Measurements from ENCODE around the gene HIP1R. TPM values are rescaled to one million over a fixed set of nuclear protein-coding genes. Genes with fewer than 3 reads are reported as not detected.

Gene HIP1R
- total and polyA plus RNA-seq, 10 of the 15 experiments (the other 5 are each of a cell fraction or from before 2014, with no cell fraction given), result 0.18 to 27.7 (median 11.7) TPM

- Histone ChIP-seq H3K36me3 (ENCODE audit: control insufficient read depth in 2 of 2, insufficient read depth in 2 of 2, low read length in 1 of 2) (no peaks in the 10 kb centered on the region), H3K4me1 (ENCODE audit: control insufficient read depth, insufficient read depth, low read length) (no peaks in the 10 kb centered on the region), H3K9ac (ENCODE audit: control insufficient read depth, insufficient read depth, low read length) (no peak overlapping the region), H2AFZ (ENCODE audit: control insufficient read depth, low read depth, low read length) (no peak overlapping the region), H3K4me3 (no peak overlapping the region), H3K4me2 (ENCODE audit: control insufficient read depth, insufficient read depth) (no peak overlapping the region), H3K27me3 (replicated peaks in 1 of 2; ENCODE audit: control insufficient read depth in 2 of 2, insufficient read depth in 2 of 2, low read length in 1 of 2) (no peaks in the 10 kb centered on the region), H3K27ac (ENCODE audit: control insufficient read depth, insufficient read depth) (no peak overlapping the region), H4K20me1 (ENCODE audit: control insufficient read depth, insufficient read depth) (no peaks in the 10 kb centered on the region), H3K9me3 (replicated peaks; ENCODE audit: control insufficient read depth, insufficient read depth, low read length) (no peaks in the 10 kb centered on the region), H3K79me2 (ENCODE audit: control insufficient read depth, insufficient read depth, low read length) (no peaks in the 10 kb centered on the region)
- ChIA-PET CTCF (no interaction called here), POLR2A (no interaction called here), RAD21 (ENCODE audit: unreplicated experiment) (no interaction called here), SMC1A (ENCODE audit: uncharacterized antibody, unreplicated experiment) (interaction anchor here (0.6 to 1.6 kb wide), 2 partner anchors 18 to 38 kb away, joined by 3 read pairs; no protein-coding TSS in a partner anchor)
- DNase-seq (ENCODE audit: low read depth, low spot score), result no peak
- ATAC-seq, result no peak
- in situ Hi-C loops (cut with MboI) (no loop called here), intact Hi-C loops (cut with micrococcal nuclease; ENCODE audit: unreplicated experiment) (no loop called here)
- BruUV-seq (replicated peaks), result no TSS peak
- no peak for FAIRE-seq
- WGBS (ENCODE audit: insufficient coverage, insufficient replicate concordance, low lambda C conversion rate, missing lambda C conversion rate), result 64% methylated on average over 6 of the region's 6 CpGs
- no peak for TF ChIP-seq RFX5 (IDR thresholded peaks at IDR 0.05; ENCODE audit: low read depth, low read length)
- no peak for TF ChIP-seq YBX1 (IDR thresholded peaks at IDR 0.05)
- TF ChIP-seq RCOR1 (conservative IDR thresholded peaks at IDR 0.05; ENCODE audit: low read depth, low read length), result no peak
- no peak for TF ChIP-seq IRF3 (IDR thresholded peaks at IDR 0.05)
- no peak for TF ChIP-seq RUNX3 (IDR thresholded peaks at IDR 0.05; ENCODE audit: low read length)
- TF ChIP-seq SKIL (IDR thresholded peaks at IDR 0.05; ENCODE audit: low read depth, poor library complexity, severe bottlenecking), result no peak
- TF ChIP-seq TBL1XR1 (IDR thresholded peaks at IDR 0.05; ENCODE audit: low read depth, low read length), result no peak
- no peak for TF ChIP-seq CBFB (IDR thresholded peaks at IDR 0.05; ENCODE audit: low read depth)
- TF ChIP-seq SREBF1 (IDR thresholded peaks at IDR 0.05; ENCODE audit: low read length), result no peak
- no peak for TF ChIP-seq TCF3 (IDR thresholded peaks at IDR 0.05; ENCODE audit: borderline replicate concordance, insufficient read depth, low read depth, low read length)
- no peak for TF ChIP-seq KDM1A (IDR thresholded peaks at IDR 0.05; ENCODE audit: borderline replicate concordance)
- no peak for TF ChIP-seq BACH1 (IDR thresholded peaks at IDR 0.05; ENCODE audit: borderline replicate concordance)
- TF ChIP-seq ZNF207 (IDR thresholded peaks at IDR 0.05; ENCODE audit: borderline replicate concordance), result no peak
- no peak for TF ChIP-seq SMAD5 (IDR thresholded peaks at IDR 0.05; ENCODE audit: low read depth)
- TF ChIP-seq PRDM15 (CRISPR knock-in tag; IDR thresholded peaks at IDR 0.05), result no peak
- TF ChIP-seq FOXK2 (IDR thresholded peaks at IDR 0.05), result no peak
Observed at GRCh38 chr12:122908915-122909314, 73.7 kb downstream of the HIP1R start.

All from GM12878 (cell line).